HEK293 (cell line): ENCODE results near the gene RNF223.

Source experiments
- GLI4 ChIP-seq: fragments of 450-650 bp; formaldehyde crosslinking; IDR thresholded peaks from 2 replicates; pipeline ENCODE4 v1.5.1; 2016; ENCODE audit warnings: missing biosample characterization, missing genetic modification characterization
- HOXD13 ChIP-seq: sonication (generic); formaldehyde crosslinking; IDR thresholded peaks from 2 replicates; pipeline ENCODE4 v1.8.0; 2022; ENCODE audit warnings: missing genetic modification reagents, borderline replicate concordance
- KLF1 ChIP-seq: fragments of 450-650 bp; formaldehyde crosslinking; IDR thresholded peaks from 2 replicates; pipeline ENCODE4 v1.5.1; 2016; ENCODE audit warnings: missing biosample characterization, missing genetic modification characterization
- OSR2 ChIP-seq: fragments of 450-650 bp; formaldehyde crosslinking; IDR thresholded peaks from 2 replicates; pipeline ENCODE4 v1.5.1; 2016; ENCODE audit warnings: missing biosample characterization, missing genetic modification characterization
- OVOL3 ChIP-seq: fragments of 450-650 bp; formaldehyde crosslinking; IDR thresholded peaks from 2 replicates; pipeline ENCODE4 v1.5.1; 2016; ENCODE audit warnings: missing biosample characterization, missing genetic modification characterization
- PRDM4 ChIP-seq: fragments of 450-650 bp; formaldehyde crosslinking; IDR thresholded peaks from 2 replicates; pipeline ENCODE4 v1.5.1; 2017; ENCODE audit warnings: missing biosample characterization, missing genetic modification characterization
- SCRT1 ChIP-seq: fragments of 450-650 bp; formaldehyde crosslinking; IDR thresholded peaks from 2 replicates; pipeline ENCODE4 v1.5.1; 2016; ENCODE audit warnings: missing biosample characterization, missing genetic modification characterization, borderline replicate concordance
- ZBTB1 ChIP-seq: fragments of 450-650 bp; formaldehyde crosslinking; IDR thresholded peaks from 2 replicates; pipeline ENCODE4 v1.5.1; 2016; ENCODE audit warnings: missing biosample characterization, missing genetic modification characterization
- ZNF133 ChIP-seq: fragments of 450-650 bp; formaldehyde crosslinking; IDR thresholded peaks from 2 replicates; pipeline ENCODE4 v1.5.1; 2016; ENCODE audit warnings: missing biosample characterization, missing genetic modification characterization
- ZNF140 ChIP-seq: fragments of 450-650 bp; formaldehyde crosslinking; IDR thresholded peaks from 2 replicates; pipeline ENCODE4 v1.5.1; 2016; ENCODE audit warnings: missing biosample characterization, missing genetic modification characterization
- ZNF202 ChIP-seq: fragments of 450-650 bp; formaldehyde crosslinking; IDR thresholded peaks from 2 replicates; pipeline ENCODE4 v1.5.1; 2016; ENCODE audit warnings: missing biosample characterization, missing genetic modification characterization, borderline replicate concordance
- ZNF23 ChIP-seq: fragments of 450-650 bp; formaldehyde crosslinking; IDR thresholded peaks from 2 replicates; pipeline ENCODE4 v1.5.1; 2016; ENCODE audit warnings: missing biosample characterization, missing genetic modification characterization, borderline replicate concordance
- ZNF266 ChIP-seq: fragments of 450-650 bp; formaldehyde crosslinking; IDR thresholded peaks from 2 replicates; pipeline ENCODE4 v1.5.1; 2016; ENCODE audit warnings: missing biosample characterization, missing genetic modification characterization, low read depth
- ZNF274 ChIP-seq, 2 experiments: fragments of 200-500 bp in 1 of 2; fragments of 450-650 bp in 1 of 2; sonication (Bioruptor generic) in 1 of 2; formaldehyde crosslinking in 1 of 2; IDR thresholded peaks; 2 replicates each; pipeline versions ENCODE4 v1.5.1 to v1.6.1; 2014 to 2016; ENCODE audit warnings: borderline replicate concordance in 1 of 2, inconsistent platforms in 1 of 2, low read length in 1 of 2, missing biosample characterization in 1 of 2, missing genetic modification characterization in 1 of 2
- ZNF302 ChIP-seq: fragments of 450-650 bp; formaldehyde crosslinking; IDR thresholded peaks from 2 replicates; pipeline ENCODE4 v1.5.1; 2016; ENCODE audit warnings: missing biosample characterization, missing genetic modification characterization, low read depth
- ZNF311 ChIP-seq: fragments of 450-650 bp; formaldehyde crosslinking; IDR thresholded peaks from 2 replicates; pipeline ENCODE4 v1.5.1; 2017; ENCODE audit warnings: missing biosample characterization, missing genetic modification characterization, borderline replicate concordance
- ZNF324 ChIP-seq: fragments of 450-650 bp; formaldehyde crosslinking; IDR thresholded peaks from 2 replicates; pipeline ENCODE4 v1.5.1; 2016; ENCODE audit warnings: missing biosample characterization, missing genetic modification characterization
- ZNF394 ChIP-seq: fragments of 450-650 bp; formaldehyde crosslinking; IDR thresholded peaks from 2 replicates; pipeline ENCODE4 v1.5.1; 2016; ENCODE audit warnings: missing biosample characterization, missing genetic modification characterization, mild to moderate bottlenecking, moderate library complexity, borderline replicate concordance
- ZNF416 ChIP-seq: fragments of 450-650 bp; formaldehyde crosslinking; IDR thresholded peaks from 2 replicates; pipeline ENCODE4 v1.5.1; 2016; ENCODE audit warnings: missing biosample characterization, missing genetic modification characterization
- ZNF449 ChIP-seq: fragments of 450-650 bp; formaldehyde crosslinking; IDR thresholded peaks from 2 replicates; pipeline ENCODE4 v1.5.1; 2017; ENCODE audit warnings: missing biosample characterization, mild to moderate bottlenecking, missing genetic modification characterization, moderate library complexity
- ZNF473 ChIP-seq: fragments of 450-650 bp; formaldehyde crosslinking; IDR thresholded peaks from 2 replicates; pipeline ENCODE4 v1.5.1; 2017; ENCODE audit warnings: missing biosample characterization, missing genetic modification characterization
- ZNF488 ChIP-seq: fragments of 450-650 bp; formaldehyde crosslinking; IDR thresholded peaks from 2 replicates; pipeline ENCODE4 v1.5.1; 2016; ENCODE audit warnings: missing biosample characterization, missing genetic modification characterization
- ZNF555 ChIP-seq: fragments of 450-650 bp; formaldehyde crosslinking; conservative IDR thresholded peaks from 2 replicates; pipeline ENCODE4 v1.5.1; 2017; ENCODE audit warnings: missing biosample characterization, mild to moderate bottlenecking, missing genetic modification characterization, inconsistent platforms
- ZNF558 ChIP-seq: fragments of 450-650 bp; formaldehyde crosslinking; IDR thresholded peaks from 2 replicates; pipeline ENCODE4 v1.5.1; 2016; ENCODE audit warnings: missing biosample characterization, missing genetic modification characterization
- ZNF560 ChIP-seq: fragments of 450-650 bp; formaldehyde crosslinking; IDR thresholded peaks from 2 replicates; pipeline ENCODE4 v1.5.1; 2017; ENCODE audit warnings: missing biosample characterization, missing genetic modification characterization, borderline replicate concordance
- ZNF610 ChIP-seq: fragments of 450-650 bp; formaldehyde crosslinking; IDR thresholded peaks from 2 replicates; pipeline ENCODE4 v1.5.1; 2016; ENCODE audit warnings: missing biosample characterization, missing genetic modification characterization, borderline replicate concordance
- ZNF645 ChIP-seq: fragments of 450-650 bp; formaldehyde crosslinking; IDR thresholded peaks from 2 replicates; pipeline ENCODE4; 2016; ENCODE audit warnings: missing biosample characterization, missing genetic modification characterization
- ZNF664 ChIP-seq: fragments of 450-650 bp; formaldehyde crosslinking; IDR thresholded peaks from 2 replicates; pipeline ENCODE4 v1.5.1; 2016; ENCODE audit warnings: missing biosample characterization, missing genetic modification characterization
- ZNF670 ChIP-seq: fragments of 450-650 bp; formaldehyde crosslinking; IDR thresholded peaks from 2 replicates; pipeline ENCODE4 v1.5.1; 2016; ENCODE audit warnings: missing biosample characterization, missing genetic modification characterization, low read depth
- ZNF677 ChIP-seq: fragments of 450-650 bp; IDR thresholded peaks from 2 replicates; pipeline ENCODE4 v1.5.0; 2018; ENCODE audit warnings: missing biosample characterization, mild to moderate bottlenecking, missing genetic modification characterization, moderate library complexity
- ZNF747 ChIP-seq: fragments of 450-650 bp; formaldehyde crosslinking; IDR thresholded peaks from 2 replicates; pipeline ENCODE4 v1.5.1; 2016; ENCODE audit warnings: missing biosample characterization, missing genetic modification characterization
- ZNF768 ChIP-seq: fragments of 450-650 bp; formaldehyde crosslinking; IDR thresholded peaks from 2 replicates; pipeline ENCODE4 v1.5.1; 2018; ENCODE audit warnings: missing biosample characterization, mild to moderate bottlenecking, missing genetic modification characterization
- ZNF837 ChIP-seq: fragments of 450-650 bp; formaldehyde crosslinking; IDR thresholded peaks from 2 replicates; pipeline ENCODE4 v1.5.1; 2016; ENCODE audit warnings: missing biosample characterization, missing genetic modification characterization
- ZNF843 ChIP-seq: fragments of 450-650 bp; formaldehyde crosslinking; IDR thresholded peaks from 2 replicates; pipeline ENCODE4 v1.5.1; 2016; ENCODE audit warnings: missing biosample characterization, missing genetic modification characterization
- ZSCAN16 ChIP-seq: fragments of 450-650 bp; formaldehyde crosslinking; IDR thresholded peaks from 2 replicates; pipeline ENCODE4 v1.5.1; 2016; ENCODE audit warnings: missing biosample characterization, missing genetic modification characterization
- ZSCAN23 ChIP-seq: fragments of 450-650 bp; formaldehyde crosslinking; IDR thresholded peaks from 2 replicates; pipeline ENCODE4 v1.5.1; 2016; ENCODE audit warnings: missing biosample characterization, missing genetic modification characterization

The RNF223 gene

GRCh38 chr1:1080122-1080757 lies 6.1 kb upstream of the RNF223 start (continued):
- TF ChIP-seq PRDM4 (tag by site-specific recombination), result no peak
- TF ChIP-seq HOXD13 (CRISPR knock-in tag), result no peak
- TF ChIP-seq ZNF311 (tag by site-specific recombination), result no peak
- no peak for TF ChIP-seq ZNF768 (tag by site-specific recombination)
- TF ChIP-seq ZNF416 (tag by site-specific recombination), result no peak
- no peak for TF ChIP-seq OVOL3 (tag by site-specific recombination)
- TF ChIP-seq ZNF449 (tag by site-specific recombination), result peak; percentile 97
- TF ChIP-seq ZBTB1 (tag by site-specific recombination), result no peak
- peak; percentile 77 for TF ChIP-seq KLF1
- no peak for TF ChIP-seq ZNF560 (tag by site-specific recombination)
- no peak for TF ChIP-seq ZNF747 (tag by site-specific recombination)
- no peak; the same call in 1 of the 2 replicates for TF ChIP-seq ZNF266 (tag by site-specific recombination)
- TF ChIP-seq ZNF843 (tag by site-specific recombination), result no peak
- TF ChIP-seq ZNF558, result no peak
- TF ChIP-seq ZNF202 (tag by site-specific recombination), result no peak
- TF ChIP-seq ZNF473 (tag by site-specific recombination), result no peak
- no peak for TF ChIP-seq OSR2 (tag by site-specific recombination)
- no peak for TF ChIP-seq ZNF670 (tag by site-specific recombination)
- no peak for TF ChIP-seq ZNF140 (tag by site-specific recombination)
- TF ChIP-seq SCRT1 (tag by site-specific recombination), result peak; percentile 97
- TF ChIP-seq ZSCAN16 (tag by site-specific recombination), result no peak
- no peak for TF ChIP-seq ZNF302 (tag by site-specific recombination)
- no peak for TF ChIP-seq ZNF645 (tag by site-specific recombination)
- no peak for TF ChIP-seq ZNF394
- no peak for TF ChIP-seq ZNF274 (IDR thresholded peaks at IDR 0.05; ENCODE audit: low read length)
- TF ChIP-seq ZNF274 (tag by site-specific recombination; IDR thresholded peaks at IDR 0.05; ENCODE audit: borderline replicate concordance), result no peak
- TF ChIP-seq ZNF23 (tag by site-specific recombination), result no peak
- TF ChIP-seq ZNF324, result no peak
- no peak for TF ChIP-seq ZNF677 (tag by site-specific recombination)
- TF ChIP-seq ZNF837, result no peak
- no peak for TF ChIP-seq ZNF664 (tag by site-specific recombination)
- TF ChIP-seq GLI4 (tag by site-specific recombination), result no peak
- TF ChIP-seq ZNF555, result no peak
- TF ChIP-seq ZNF133 (tag by site-specific recombination), result no peak
- no peak for TF ChIP-seq ZSCAN23 (tag by site-specific recombination)
- TF ChIP-seq ZNF488 (tag by site-specific recombination), result no peak
- TF ChIP-seq ZNF610 (tag by site-specific recombination), result no peak
